HL-60 (cell line): ENCODE measurements around the gene PLXNB2.

Experiments used
- DNase-seq, 2 experiments: peaks; one replicate each; pipeline ENCODE4 v3.0.0-alpha.2; 2010 to 2020; ENCODE audit warnings: low read depth in 1 of 2, low spot score in 1 of 2
- H3K27ac ChIP-seq: fragments of 250-450 bp; sonication (Bioruptor Pico); replicated peaks from 2 replicates; pipeline ENCODE4 v1.5.1; 2020; ENCODE audit warnings: mild to moderate bottlenecking, moderate library complexity
- H3K27me3 ChIP-seq: fragments of 250-450 bp; sonication (Bioruptor Pico); 2 replicates; pipeline ENCODE4 v1.5.1; 2021; ENCODE audit warnings: mild to moderate bottlenecking, moderate library complexity; ENCODE audit not compliant: insufficient read depth, poor library complexity, severe bottlenecking
- H3K4me3 ChIP-seq: replicated peaks from 2 replicates; pipeline ENCODE4 v1.5.1; 2011; ENCODE audit warnings: mild to moderate bottlenecking, control low read depth, low read length; ENCODE audit not compliant: insufficient read depth
- CTCF ChIP-seq: IDR thresholded peaks from one replicate; pipeline ENCODE4 v1.5.1; 2011; ENCODE audit warnings: low read length, control low read depth, inconsistent platforms; ENCODE audit not compliant: insufficient read depth
- GABPA ChIP-seq: IDR thresholded peaks from 2 replicates; pipeline ENCODE4 v1.6.1; 2012; ENCODE audit warnings: low read depth
- POLR2AphosphoS5 ChIP-seq: IDR thresholded peaks from 2 replicates; pipeline ENCODE4 v1.6.1; 2012; ENCODE audit warnings: low read depth
- REST ChIP-seq: IDR thresholded peaks from 2 replicates; pipeline ENCODE4 v1.6.1; 2012; ENCODE audit warnings: low read depth; ENCODE audit not compliant: insufficient replicate concordance
- SPI1 ChIP-seq: IDR thresholded peaks from 2 replicates; pipeline ENCODE4 v1.6.1; 2012; ENCODE audit warnings: low read depth, mild to moderate bottlenecking, borderline replicate concordance

PLXNB2 gene

GRCh38 chr22:50255607-50256006 lies 51.8 kb downstream of the PLXNB2 start:
- H3K27ac ChIP-seq, result no peak overlapping the region
- H3K4me3 ChIP-seq, result no peak overlapping the region
- H3K27me3 ChIP-seq, result no peaks in the 10 kb centered on the region
- no peak for DNase-seq
- no peak for TF ChIP-seq GABPA
- TF ChIP-seq REST, result no peak
- no peak for TF ChIP-seq SPI1
- no peak for TF ChIP-seq CTCF
- TF ChIP-seq POLR2AphosphoS5, result no peak

GRCh38 chr22:50255099-50255498 lies 52.3 kb downstream of the PLXNB2 start:
- Histone ChIP-seq H3K27me3 (no peaks in the 10 kb centered on the region), H3K4me3 (no peak overlapping the region), H3K27ac (no peak overlapping the region)
- no peak for DNase-seq
- TF ChIP-seq CTCF (no peak), GABPA (no peak), REST (no peak), SPI1 (no peak), POLR2AphosphoS5 (no peak)

GRCh38 chr22:50253941-50254340 lies 53.5 kb downstream of the PLXNB2 start:
- no peak for DNase-seq
- Histone ChIP-seq H3K27ac (no peak overlapping the region), H3K4me3 (no peak overlapping the region), H3K27me3 (no peaks in the 10 kb centered on the region)
- no peak for TF ChIP-seq CTCF
- TF ChIP-seq SPI1, result no peak
- no peak for TF ChIP-seq GABPA
- TF ChIP-seq REST, result no peak
- TF ChIP-seq POLR2AphosphoS5, result no peak
